PFSK-1 (cell line): ENCODE measurements around the gene TAX1BP3.

Experiments used
- FOXP2 ChIP-seq: optimal IDR thresholded peaks from 2 replicates; pipeline ENCODE3; 2011; ENCODE audit warnings: borderline replicate concordance, control low read depth, inconsistent platforms; ENCODE audit not compliant: insufficient read depth; ENCODE audit errors: extremely low read length, extremely low read depth
- POLR2AphosphoS5 ChIP-seq: IDR thresholded peaks from 2 replicates; pipeline ENCODE4 v1.6.1; 2012; ENCODE audit warnings: low read depth, mild to moderate bottlenecking, control low read depth, low read length, moderate library complexity
- REST ChIP-seq, 2 experiments: IDR thresholded peaks; 2 replicates each; pipeline versions ENCODE4 v1.6.1 to v1.8.0; 2011 to 2012; ENCODE audit warnings: low read depth in 2 of 2, low read length in 2 of 2, control low read depth in 1 of 2, inconsistent platforms in 1 of 2, mild to moderate bottlenecking in 1 of 2, moderate library complexity in 1 of 2; ENCODE audit not compliant: insufficient read depth in 1 of 2
- SIN3A ChIP-seq: IDR thresholded peaks from 2 replicates; pipeline ENCODE4 v1.6.1; 2012; ENCODE audit warnings: mild to moderate bottlenecking, low read length, moderate library complexity, borderline replicate concordance; ENCODE audit not compliant: insufficient read depth
- TAF1 ChIP-seq: IDR thresholded peaks from 2 replicates; pipeline ENCODE4 v1.6.1; 2012; ENCODE audit warnings: low read length, control low read depth, borderline replicate concordance; ENCODE audit not compliant: insufficient read depth

TAX1BP3 gene

DNA sequence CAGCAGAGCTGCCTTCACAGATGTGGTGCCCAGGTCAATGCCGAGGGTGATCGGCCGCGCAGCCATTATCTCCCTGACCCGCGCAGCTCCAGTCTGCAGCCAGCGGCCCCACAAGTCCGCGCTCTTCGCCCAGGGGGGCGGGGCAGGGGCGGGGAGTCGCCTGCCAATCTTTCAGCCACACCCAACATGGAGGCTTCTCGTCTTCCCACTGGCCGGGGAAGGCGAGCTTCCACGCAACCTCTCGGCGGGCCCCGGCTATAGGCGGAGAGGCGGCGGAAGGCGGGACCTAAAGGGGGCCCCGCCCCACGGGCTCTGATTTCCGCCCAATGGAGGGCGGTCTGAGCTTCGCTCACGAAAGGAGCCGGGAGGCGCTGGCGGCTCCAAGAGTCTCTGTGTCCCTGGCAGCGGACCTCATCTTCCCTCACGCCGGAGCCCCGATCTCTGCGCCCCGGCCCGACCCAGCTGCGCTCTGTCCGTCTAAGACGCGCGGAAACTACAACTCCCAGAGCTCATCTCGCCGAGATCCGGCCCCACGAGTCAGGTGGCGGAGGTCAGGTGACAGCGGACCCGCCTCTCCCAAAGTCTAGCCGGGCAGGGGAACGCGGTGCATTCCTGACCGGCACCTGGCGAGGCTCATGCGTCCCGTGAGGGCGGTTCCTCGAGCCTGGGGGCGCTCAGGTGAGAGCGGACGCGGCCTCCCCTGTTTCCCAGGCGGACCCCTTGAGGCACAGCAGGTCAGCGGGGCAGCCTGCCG, 32.0 kb downstream of the TAX1BP3 start, which contains the start of the genes CTNS and SHPK:
Gene CTNS, plus strand, starts transcription at position 607 of the 754 bp plus-strand sequence. CDS start 3,447 bp downstream, outside the sequence.
Gene SHPK, minus strand, starts transcription at position 97 of the 754 bp plus-strand sequence. Its CDS starts 31 bp downstream, at position 66.
- TF ChIP-seq TAF1 (peak; percentile 90), SIN3A (peak; percentile 89; the same call in 1 of the 2 replicates), POLR2AphosphoS5 (peak; percentile 88), FOXP2 (peak; percentile 81), REST (IDR thresholded peaks at IDR 0.05; ENCODE audit: insufficient read depth in 1 of 2, low read depth in 2 of 2, low read length in 2 of 2) (peak in 1 of 2 experiments; percentile 33; a peak in 1 of 4 replicates)

DNA sequence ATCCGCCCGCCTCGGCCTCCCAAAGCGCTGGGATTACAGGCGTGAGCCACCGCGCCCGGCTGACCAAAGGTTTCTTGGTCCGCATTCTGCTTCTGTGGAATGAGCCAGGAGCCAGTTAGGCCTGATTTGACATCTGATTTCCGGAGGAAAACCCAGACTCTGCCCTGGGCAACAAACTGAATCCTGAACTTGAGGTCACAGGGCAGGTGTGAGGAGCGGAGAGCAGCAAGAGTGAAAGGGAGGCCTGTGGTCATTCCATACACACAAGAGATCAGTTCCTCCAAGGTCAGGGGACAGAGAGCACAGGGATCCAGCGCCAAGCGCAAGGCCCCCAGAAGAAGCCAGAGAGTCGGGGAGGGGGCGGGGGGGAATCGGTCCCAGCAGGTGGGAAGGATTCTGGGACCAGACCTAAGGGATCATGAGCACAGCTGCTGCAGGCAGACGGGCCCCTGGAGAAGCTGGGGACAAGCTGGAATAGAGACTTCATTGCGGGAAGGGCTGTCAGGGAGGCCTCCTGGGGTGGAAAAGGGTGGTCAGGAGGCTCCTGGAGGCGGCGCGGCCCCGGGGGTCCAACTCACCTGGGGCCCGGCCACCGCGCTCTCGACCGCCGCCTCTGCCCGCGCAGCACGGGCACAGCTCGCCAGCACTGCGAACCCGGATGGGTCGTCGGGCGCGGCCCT, 32.8 kb downstream of the TAX1BP3 start:
- TF ChIP-seq REST (IDR thresholded peaks at IDR 0.05; ENCODE audit: insufficient read depth in 1 of 2, low read depth in 2 of 2, low read length in 2 of 2) (no peak), FOXP2 (no peak), TAF1 (no peak), SIN3A (no peak), POLR2AphosphoS5 (no peak)

GRCh38 chr17:3632287-3632686, 36.1 kb downstream of the TAX1BP3 start:
- TF ChIP-seq REST (IDR thresholded peaks at IDR 0.05; ENCODE audit: insufficient read depth in 1 of 2, low read depth in 2 of 2, low read length in 2 of 2) (no peak), POLR2AphosphoS5 (no peak), FOXP2 (no peak), TAF1 (no peak), SIN3A (no peak)

DNA sequence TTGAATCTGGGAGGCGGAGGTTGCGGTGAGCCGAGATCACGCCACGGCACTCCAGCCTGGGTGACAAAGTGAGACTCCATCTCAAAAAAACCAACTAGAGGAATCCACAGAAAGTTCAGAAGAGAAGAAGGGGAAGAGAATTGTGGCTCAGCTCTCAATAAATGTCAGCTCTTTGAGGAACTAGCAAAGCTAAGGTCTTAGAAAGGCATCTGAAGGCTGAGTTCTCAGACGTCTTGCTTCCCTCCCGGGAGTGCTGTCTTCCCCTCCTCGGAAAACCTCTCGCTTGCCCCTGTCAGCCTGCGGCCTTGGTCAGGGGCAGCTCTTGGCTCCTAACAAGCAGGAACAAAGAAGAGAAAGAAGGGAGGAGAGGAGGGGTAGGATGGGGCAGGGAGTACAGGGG, 37.6 kb downstream of the TAX1BP3 start:
- no peak for TF ChIP-seq REST (IDR thresholded peaks at IDR 0.05; ENCODE audit: insufficient read depth in 1 of 2, low read depth in 2 of 2, low read length in 2 of 2)
- TF ChIP-seq TAF1, result no peak
- TF ChIP-seq SIN3A, result no peak
- TF ChIP-seq FOXP2, result no peak
- TF ChIP-seq POLR2AphosphoS5, result no peak
